ENCODE measurements around the gene WWOX.

WWOX gene

GRCh38 chr16:78180349-78180748 is 80.9 kb downstream of the WWOX start:
- no peak for ATAC-seq
- TF ChIP-seq CSDC2 (CRISPR knock-in tag; IDR thresholded peaks at IDR 0.05) (no peak), PPARA (CRISPR knock-in tag; IDR thresholded peaks at IDR 0.05; ENCODE audit: borderline replicate concordance) (no peak), POU6F1 (CRISPR knock-in tag; IDR thresholded peaks at IDR 0.05; ENCODE audit: borderline replicate concordance, low read depth) (no peak), ZFP3 (CRISPR knock-in tag; IDR thresholded peaks at IDR 0.05) (no peak), CSRNP3 (CRISPR knock-in tag; IDR thresholded peaks at IDR 0.05) (no peak)

GRCh38 chr16:78183437-78184237 is 84.2 kb downstream of the WWOX start:
- TF ChIP-seq CSRNP3 (CRISPR knock-in tag; IDR thresholded peaks at IDR 0.05) (no peak), POU6F1 (CRISPR knock-in tag; IDR thresholded peaks at IDR 0.05; ENCODE audit: borderline replicate concordance, low read depth) (no peak), TOX (CRISPR knock-in tag; IDR thresholded peaks at IDR 0.05; ENCODE audit: borderline replicate concordance) (no peak)
- peak; percentile 81 for ATAC-seq

- TF ChIP-seq TCF4 (CRISPR knock-in tag; IDR thresholded peaks at IDR 0.05; ENCODE audit: borderline replicate concordance) (peak; percentile 49; the same call in 1 of the 2 replicates), TOX (CRISPR knock-in tag; IDR thresholded peaks at IDR 0.05; ENCODE audit: borderline replicate concordance) (no peak), PATZ1 (CRISPR knock-in tag; IDR thresholded peaks at IDR 0.05; ENCODE audit: borderline replicate concordance) (no peak)
- peak; percentile 80 for ATAC-seq
Measured at GRCh38 chr16:78184238-78185183, 85.1 kb downstream of the WWOX start.

GRCh38 chr16:78189121-78189520 is 89.7 kb downstream of the WWOX start:
- ATAC-seq, result no peak
- TF ChIP-seq CSDC2 (CRISPR knock-in tag; IDR thresholded peaks at IDR 0.05), result no peak
- no peak for TF ChIP-seq ZC3H10 (CRISPR knock-in tag; IDR thresholded peaks at IDR 0.05)
- no peak for TF ChIP-seq PATZ1 (CRISPR knock-in tag; IDR thresholded peaks at IDR 0.05; ENCODE audit: borderline replicate concordance)
- no peak for TF ChIP-seq ZNF8 (CRISPR knock-in tag; IDR thresholded peaks at IDR 0.05)
- TF ChIP-seq ESRRG (CRISPR knock-in tag; IDR thresholded peaks at IDR 0.05), result no peak
- no peak for TF ChIP-seq TSHZ2 (CRISPR knock-in tag; IDR thresholded peaks at IDR 0.05)
- TF ChIP-seq CREB5 (CRISPR knock-in tag; IDR thresholded peaks at IDR 0.05; ENCODE audit: low read depth), result no peak
- no peak for TF ChIP-seq ISL1 (CRISPR knock-in tag; IDR thresholded peaks at IDR 0.05)
- no peak for TF ChIP-seq PPARA (CRISPR knock-in tag; IDR thresholded peaks at IDR 0.05; ENCODE audit: borderline replicate concordance)
- no peak for TF ChIP-seq GLIS3 (CRISPR knock-in tag; IDR thresholded peaks at IDR 0.05)
- no peak for TF ChIP-seq RARB (CRISPR knock-in tag; IDR thresholded peaks at IDR 0.05)
- TF ChIP-seq OSR1 (CRISPR knock-in tag; IDR thresholded peaks at IDR 0.05), result no peak
- TF ChIP-seq ZFP3 (CRISPR knock-in tag; IDR thresholded peaks at IDR 0.05), result no peak
- TF ChIP-seq TCF4 (CRISPR knock-in tag; IDR thresholded peaks at IDR 0.05; ENCODE audit: borderline replicate concordance), result no peak

Data from SK-N-SH treated with all-trans-retinoic acid at 6 μM for 48 hours (cell line).